ENCODE results near the gene CAMK2N2.
A peak's percentile ranks its signal among the peaks of the same experiment; 100 is the strongest.

The CAMK2N2 gene

GRCh38 chr3:184241447-184242296 is 19.7 kb downstream of the CAMK2N2 start:
- DNase-seq (ENCODE audit: insufficient read length, low spot score) (no peak), FAIRE-seq (no peak)

DNA sequence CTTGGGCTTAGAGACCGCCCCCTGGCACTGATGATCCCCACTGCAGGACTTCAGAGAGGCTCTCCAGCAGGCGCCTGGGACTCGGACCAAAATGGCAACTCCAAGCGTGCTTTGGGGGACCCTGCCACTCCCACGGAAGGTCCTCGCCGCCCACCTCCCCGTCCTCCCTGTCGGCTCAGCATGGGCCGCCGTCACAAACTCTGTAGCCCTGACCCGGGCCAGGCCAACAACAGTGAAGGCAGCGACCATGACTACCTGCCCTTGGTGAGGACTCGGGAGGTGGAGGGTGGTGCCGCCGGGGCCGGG is 20.3 kb downstream of the CAMK2N2 start:
- no peak for FAIRE-seq
- no peak for DNase-seq (ENCODE audit: insufficient read length, low spot score)

DNA sequence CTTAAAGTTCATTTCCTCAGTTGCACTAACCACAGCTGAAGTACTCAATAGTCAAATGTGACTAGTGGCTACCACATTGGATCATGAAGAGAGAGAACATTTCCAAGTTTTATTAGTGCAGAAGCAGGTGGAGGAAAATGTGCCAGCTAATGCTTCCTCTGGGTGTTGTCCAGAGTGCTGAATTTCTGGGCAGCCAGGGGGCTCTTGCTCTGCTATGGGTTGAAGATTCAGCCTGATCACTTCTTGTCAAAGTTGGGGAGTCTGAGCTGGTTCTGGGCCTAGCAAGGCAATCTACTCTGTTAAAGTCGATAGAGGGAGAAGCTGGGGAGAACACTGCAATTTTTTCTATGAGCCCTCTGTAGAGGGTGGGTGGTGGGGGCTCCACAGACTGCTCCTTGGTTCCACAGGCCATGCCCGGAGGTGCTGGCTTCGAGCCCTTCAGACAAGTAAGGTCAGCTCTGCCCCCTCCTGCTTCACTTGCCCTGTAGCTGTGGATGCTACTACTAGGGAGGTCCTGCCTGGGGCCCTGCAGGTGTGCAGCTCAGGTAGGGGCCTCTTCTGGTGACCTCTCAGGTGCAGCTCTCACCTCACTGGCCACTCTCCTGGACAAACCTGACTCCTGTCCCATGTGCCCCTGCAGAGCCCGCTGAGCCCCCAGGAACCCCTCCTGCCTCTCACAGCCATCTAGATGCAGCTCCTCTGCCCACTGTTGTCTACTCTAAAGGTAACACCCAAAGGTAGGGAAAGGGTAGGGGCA is 20.8 kb downstream of the CAMK2N2 start:
- DNase-seq (ENCODE audit: insufficient read length, low spot score): no peak

DNA sequence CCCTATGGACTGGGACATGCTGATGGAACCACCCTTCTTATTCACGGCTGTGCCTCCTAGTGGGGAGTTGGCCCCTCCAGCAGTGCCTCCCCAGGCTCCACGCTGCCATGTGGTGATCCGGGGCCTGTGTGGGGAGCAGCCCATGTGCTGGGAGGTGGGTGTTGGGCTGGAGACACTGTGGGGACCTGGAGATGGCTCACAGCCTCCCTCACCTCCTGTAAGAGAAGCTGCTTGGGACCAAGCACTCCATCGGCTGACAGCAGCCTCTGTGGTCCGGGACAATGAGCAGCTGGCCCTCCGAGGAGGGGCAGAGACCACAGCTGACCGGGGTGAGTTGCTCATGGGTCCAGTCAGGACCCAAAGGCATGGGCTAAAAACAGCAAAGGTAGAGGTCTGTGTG is 21.6 kb downstream of the CAMK2N2 start:
- no peak for FAIRE-seq
- no peak for DNase-seq (ENCODE audit: insufficient read length, low spot score)

More for the DNA sequence above, 20.8 kb downstream of the CAMK2N2 start:
- FAIRE-seq: no peak

- FAIRE-seq (no peak), DNase-seq (ENCODE audit: insufficient read length, low spot score) (no peak)
Measured at GRCh38 chr3:184239221-184239620, 22.1 kb downstream of the CAMK2N2 start.

DNA sequence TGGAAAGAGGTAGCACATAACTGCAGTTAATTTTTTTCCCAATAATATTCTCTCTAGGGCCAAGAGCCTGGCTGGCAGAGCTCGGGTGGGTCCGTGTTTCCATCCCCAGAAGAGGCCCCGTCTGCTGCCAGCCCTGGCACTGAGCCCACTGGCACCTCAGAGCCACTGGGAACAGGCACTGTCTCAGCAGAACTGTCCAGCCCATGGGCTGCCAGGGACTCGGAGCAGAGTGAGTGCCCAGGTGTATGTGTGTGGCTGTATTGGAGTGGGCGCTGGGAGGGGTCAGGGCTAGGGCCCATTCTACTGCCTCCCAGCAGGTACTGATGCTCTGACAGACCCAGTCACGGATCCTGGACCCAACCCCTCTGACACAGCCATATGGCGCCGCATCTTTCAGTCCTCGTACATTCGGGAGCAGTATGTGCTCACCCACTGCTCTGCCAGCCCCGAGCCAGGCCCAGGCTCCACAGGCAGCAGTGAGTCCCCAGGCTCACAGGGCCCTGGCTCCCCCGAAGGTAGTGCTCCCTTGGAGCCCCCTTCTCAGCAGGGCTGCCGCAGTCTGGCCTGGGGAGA is 23.0 kb downstream of the CAMK2N2 start:
- no peak for FAIRE-seq

DNA sequence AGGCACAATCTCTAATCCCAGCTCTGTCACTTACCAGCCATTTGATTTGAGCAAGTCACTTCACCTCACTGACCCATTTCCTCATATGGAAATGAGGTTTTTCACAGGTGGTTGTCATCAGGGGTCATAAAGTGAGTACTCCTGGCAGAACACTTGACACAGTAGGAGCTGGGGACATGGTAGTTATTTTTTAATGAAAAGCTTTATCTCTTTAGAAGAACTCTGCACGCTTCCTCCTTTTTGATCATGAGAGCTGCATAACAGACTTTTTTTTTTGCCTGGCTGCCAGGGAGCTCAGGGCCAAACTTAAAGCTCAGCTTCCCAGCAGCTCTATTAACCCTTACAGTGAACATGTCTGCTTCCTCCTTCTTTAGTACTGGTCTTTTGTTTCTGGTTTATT is 23.5 kb downstream of the CAMK2N2 start:
- DNase-seq (ENCODE audit: insufficient read length, low spot score): no peak
- FAIRE-seq: no peak

More for the DNA sequence above, 23.0 kb downstream of the CAMK2N2 start:
- no peak for DNase-seq (ENCODE audit: insufficient read length, low spot score)

GRCh38 chr3:184237211-184237610 is 24.1 kb downstream of the CAMK2N2 start:
- DNase-seq (ENCODE audit: insufficient read length, low spot score): no peak

DNA sequence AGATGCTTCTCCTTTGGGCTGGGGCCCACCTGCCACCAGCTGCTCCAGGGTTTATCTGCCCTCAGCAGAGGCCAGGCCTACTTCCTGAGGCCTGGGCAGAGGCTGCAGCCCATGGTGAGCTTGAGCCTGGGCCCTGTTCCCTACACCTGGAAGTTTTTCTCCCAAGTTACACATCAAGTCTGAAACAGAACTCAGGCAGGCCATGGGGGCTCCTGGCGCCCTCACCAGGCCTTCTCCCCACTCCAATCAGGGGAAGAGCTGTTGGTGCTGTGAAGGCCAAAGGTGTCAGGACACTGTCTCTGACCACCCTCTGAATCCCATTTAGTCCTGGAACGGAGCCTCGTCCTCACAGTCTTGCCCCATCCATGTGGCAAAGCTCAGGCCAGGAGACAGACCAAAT is 24.7 kb downstream of the CAMK2N2 start:
- no peak for DNase-seq (ENCODE audit: insufficient read length, low spot score)
- no peak for FAIRE-seq

More at GRCh38 chr3:184237211-184237610, 24.1 kb downstream of the CAMK2N2 start:
- FAIRE-seq: no peak

- FAIRE-seq (no peak), DNase-seq (ENCODE audit: insufficient read length, low spot score) (no peak)
Measured at GRCh38 chr3:184236033-184236410, 25.3 kb downstream of the CAMK2N2 start.

DNA sequence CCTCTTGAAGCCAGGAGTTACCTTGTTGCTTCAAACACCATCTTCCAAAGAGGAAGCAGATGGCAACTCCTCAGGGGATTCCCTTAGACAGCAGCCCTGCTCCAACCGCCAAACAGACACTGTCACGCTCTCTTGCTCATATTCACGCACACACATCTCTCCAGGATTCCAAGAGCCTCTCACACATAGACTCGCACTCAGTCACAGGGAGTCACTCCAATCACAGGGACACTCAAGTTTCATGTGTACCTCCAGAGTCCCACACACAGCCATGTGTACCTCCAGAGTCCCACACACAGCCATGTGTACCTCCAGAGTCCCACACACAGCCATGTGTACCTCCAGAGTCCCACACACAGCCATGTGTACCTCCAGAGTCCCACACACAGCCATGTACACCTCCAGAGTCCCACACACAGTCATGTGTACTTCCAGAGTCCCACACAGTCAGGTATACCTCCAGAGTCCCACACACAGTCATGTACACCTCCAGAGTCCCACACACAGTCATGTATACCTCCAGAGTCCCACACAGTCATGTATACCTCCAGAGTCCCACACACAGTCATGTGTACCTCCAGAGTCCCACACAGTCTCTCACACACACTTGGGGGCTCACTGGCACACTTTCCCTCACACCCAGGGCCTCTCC is 25.8 kb downstream of the CAMK2N2 start:
- FAIRE-seq (no peak), DNase-seq (ENCODE audit: insufficient read length, low spot score) (no peak)

DNA sequence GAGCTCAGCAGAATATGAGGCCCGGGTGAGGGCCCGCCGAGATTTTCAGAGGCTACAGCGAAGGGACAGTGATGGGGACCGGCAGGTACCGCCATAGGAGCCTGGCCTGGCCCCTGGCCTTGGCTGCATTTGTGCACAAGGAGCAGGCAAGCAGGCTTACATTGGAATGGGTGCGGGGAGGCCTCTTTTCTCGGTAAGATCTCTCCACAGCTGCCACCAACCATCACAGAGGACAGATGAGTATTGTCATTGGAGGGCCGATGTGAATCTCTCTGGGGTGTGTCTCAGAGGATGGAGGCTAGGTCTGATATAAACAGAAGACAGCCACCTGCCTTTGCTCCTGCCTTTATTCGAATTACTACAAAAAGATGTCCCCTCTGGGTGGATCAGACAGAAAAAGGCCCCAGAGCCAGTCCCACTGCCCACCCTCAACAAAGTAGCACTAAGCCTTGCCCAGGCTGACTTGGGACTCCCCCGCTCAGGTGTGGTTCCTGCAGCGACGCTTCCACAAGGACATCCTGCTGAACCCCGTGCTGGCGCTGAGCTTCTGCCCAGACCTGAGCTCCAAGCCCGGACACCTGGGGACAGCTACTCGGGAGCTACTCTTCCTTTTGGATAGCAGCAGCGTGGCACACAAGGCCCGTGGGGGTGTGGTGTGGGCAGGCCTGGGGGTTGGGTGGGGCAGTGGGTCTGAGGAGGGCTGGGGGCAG is 26.5 kb downstream of the CAMK2N2 start:
- FAIRE-seq (no peak), DNase-seq (ENCODE audit: insufficient read length, low spot score) (no peak)

DNA sequence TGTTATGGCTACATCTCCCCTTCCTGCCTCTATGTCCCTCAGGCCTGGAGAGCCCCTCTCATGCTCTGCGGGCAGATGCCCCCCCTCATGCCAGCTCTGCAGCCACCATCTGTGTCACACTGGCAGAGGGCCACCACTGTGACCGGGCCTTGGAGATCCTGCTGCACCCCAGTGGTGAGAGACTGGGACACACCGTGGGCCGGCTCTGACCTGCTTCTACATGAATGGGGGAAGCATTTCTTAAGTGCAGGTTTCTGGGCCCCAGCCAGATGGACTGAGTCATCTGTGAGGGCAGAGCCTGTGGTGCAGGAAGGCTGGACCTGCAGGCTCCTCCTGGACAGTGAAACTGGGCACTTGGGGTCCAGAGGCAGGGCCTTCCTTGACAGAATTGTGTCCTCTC is 27.1 kb downstream of the CAMK2N2 start:
- DNase-seq (ENCODE audit: insufficient read length, low spot score) (no peak), FAIRE-seq (no peak)

- DNase-seq (ENCODE audit: insufficient read length, low spot score): no peak
- FAIRE-seq: no peak
Measured at GRCh38 chr3:184233127-184233843, 28.1 kb downstream of the CAMK2N2 start.

DNA sequence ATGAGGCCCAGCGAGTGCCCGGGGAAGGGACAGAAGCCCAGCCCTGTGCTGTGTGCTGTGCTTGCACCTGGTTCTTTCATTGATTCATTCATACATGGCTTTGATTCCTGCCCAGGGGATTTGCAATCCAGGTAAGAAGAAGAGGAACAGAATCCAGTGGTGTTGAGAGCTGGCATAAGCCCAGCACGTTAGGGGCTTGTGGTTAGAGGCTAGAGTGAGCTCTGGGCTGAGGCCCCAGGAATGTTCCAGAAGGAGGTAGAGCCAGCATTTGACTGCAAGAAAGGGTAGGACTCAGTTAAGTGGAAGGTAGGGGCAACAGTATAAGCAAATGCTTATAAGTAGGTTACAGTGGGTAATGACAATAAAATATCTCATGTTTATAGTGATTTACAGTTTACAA is 29.7 kb downstream of the CAMK2N2 start:
- FAIRE-seq: no peak
- no peak for DNase-seq (ENCODE audit: insufficient read length, low spot score)

GRCh38 chr3:184230603-184231528 is 30.5 kb downstream of the CAMK2N2 start:
- FAIRE-seq: no peak
- DNase-seq (ENCODE audit: insufficient read length, low spot score): no peak

GRCh38 chr3:184230081-184230602 is 31.2 kb downstream of the CAMK2N2 start:
- FAIRE-seq: no peak
- peak; percentile 75 for DNase-seq (ENCODE audit: insufficient read length, low spot score)

- DNase-seq (ENCODE audit: insufficient read length, low spot score) (peak; percentile 96), FAIRE-seq (no peak)
Measured at GRCh38 chr3:184229394-184230080, 31.8 kb downstream of the CAMK2N2 start, which contains the start of gene VWA5B2. Gene VWA5B2 (plus strand): TSS chr3:184229585. CDS start chr3:184230529, 944 bp downstream.

Data from GM19239 (cell line).